HG03521 (cell line): Measurements from ENCODE around the gene PAK1.
"Not testable (repeated sequence)": the region's sequence is repeated elsewhere in the genome, so short reads cannot be mapped to it uniquely, and the experiment has no call there.

Source experiments
- ATAC-seq: cut with Tn5 transposase; IDR thresholded peaks from one replicate; pipeline ENCODE4 v1.9.1; 2021; ENCODE audit warnings: mild to moderate bottlenecking, moderate library complexity; ENCODE audit not compliant: unreplicated experiment

The PAK1 gene

GRCh38 chr11:77407613-77408012 lies 66.3 kb downstream of the PAK1 start:
- no peak for ATAC-seq

DNA sequence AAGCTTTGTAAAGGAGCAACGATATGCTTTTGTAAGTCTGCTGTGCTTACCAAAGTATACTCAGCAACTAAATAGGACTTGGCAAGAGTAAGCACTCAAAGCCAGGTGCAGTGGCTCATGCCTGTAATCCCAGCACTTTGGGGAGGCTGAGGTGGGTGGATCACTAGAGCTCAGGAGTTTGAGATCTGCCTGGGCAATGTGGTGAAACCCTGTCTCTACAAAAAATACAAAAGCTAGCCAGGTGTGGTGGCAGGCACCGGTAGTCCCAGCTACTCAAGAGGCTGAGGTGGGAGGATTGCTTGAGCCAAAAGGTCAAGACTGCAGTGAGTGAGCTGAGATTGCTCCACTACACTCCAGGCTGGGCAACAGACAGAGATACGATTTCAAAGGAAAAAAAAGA lies 67.5 kb downstream of the PAK1 start:
- no peak for ATAC-seq

DNA sequence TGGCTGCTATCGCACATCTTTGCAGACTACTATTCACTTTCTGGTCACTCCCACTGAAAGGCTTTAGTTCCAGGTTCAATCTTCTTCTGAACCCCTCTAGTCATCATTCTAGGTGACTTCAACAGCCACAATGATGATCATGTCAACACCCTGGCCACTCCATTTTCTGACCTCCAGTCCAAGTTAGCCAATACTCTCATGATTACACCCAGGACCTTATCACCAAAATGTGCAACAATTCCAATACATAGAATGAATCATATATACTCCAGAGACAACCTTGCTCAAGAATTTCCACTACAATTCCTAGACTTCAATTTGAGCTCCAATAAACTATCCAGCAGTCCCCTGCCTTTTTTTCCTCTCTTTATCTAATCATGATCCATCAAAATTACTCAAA lies 70.7 kb downstream of the PAK1 start:
- no peak for ATAC-seq

- ATAC-seq, result no peak
Measured at GRCh38 chr11:77402218-77402556, 71.7 kb downstream of the PAK1 start.

- no peak for ATAC-seq
Measured at GRCh38 chr11:77401486-77402217, 72.2 kb downstream of the PAK1 start.

- no peak for ATAC-seq
Measured at GRCh38 chr11:77400775-77401449, 73.0 kb downstream of the PAK1 start.

- no peak for ATAC-seq
Measured at GRCh38 chr11:77400271-77400670, 73.6 kb downstream of the PAK1 start.

GRCh38 chr11:77397631-77398030 lies 76.3 kb downstream of the PAK1 start:
- ATAC-seq, result no peak

GRCh38 chr11:77396911-77397310 lies 77.0 kb downstream of the PAK1 start:
- no peak for ATAC-seq

DNA sequence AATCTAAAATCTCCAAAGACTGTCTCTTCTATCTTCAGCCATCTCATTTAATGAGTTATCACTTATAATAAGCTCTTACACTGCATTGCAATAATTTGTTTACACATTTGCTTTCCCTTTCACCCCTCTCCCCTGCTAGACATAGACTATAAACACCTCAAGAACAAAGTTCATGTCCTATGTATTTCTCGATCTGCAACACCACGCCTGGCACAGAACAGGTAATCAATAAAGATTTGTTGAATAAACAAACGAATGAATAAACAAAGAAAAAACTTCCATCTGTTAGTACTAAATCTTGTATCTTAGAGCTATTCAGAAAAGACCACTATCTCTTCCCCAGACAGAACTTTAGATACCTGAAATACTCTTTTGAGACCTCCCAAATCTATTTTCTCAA lies 77.6 kb downstream of the PAK1 start:
- no peak for ATAC-seq

DNA sequence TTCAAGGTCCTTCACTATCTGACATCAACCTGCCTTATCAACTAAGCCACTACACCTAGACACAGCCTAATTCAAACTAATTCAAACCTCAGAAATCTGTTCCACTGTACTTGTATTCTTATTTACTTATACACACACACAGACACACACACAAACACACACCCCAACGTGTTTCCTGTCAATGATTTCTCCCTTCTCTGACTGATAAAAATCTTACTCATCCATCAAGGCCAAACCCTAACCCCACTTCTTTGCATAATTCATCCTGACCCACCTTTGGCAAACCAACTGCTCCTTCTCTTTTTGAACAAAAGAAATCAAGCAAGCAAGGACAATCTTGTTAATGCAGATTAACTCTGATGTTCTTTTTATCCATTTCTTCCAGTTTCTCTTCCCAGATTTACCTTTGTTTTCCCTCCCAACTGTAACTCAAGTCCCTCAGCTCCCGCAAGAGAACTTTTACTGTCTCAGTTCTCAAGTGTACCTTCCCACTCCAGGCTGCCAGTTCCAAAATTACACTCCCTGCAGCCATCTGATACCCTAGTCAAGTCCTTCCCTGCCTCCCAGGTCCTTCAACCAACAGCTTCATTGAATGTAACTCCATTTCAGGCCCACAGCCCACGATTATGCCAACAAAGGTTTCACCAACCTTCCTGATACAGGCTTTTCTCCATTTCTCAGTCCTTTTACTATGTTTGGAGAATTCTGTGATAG lies 78.3 kb downstream of the PAK1 start:
- no peak for ATAC-seq

DNA sequence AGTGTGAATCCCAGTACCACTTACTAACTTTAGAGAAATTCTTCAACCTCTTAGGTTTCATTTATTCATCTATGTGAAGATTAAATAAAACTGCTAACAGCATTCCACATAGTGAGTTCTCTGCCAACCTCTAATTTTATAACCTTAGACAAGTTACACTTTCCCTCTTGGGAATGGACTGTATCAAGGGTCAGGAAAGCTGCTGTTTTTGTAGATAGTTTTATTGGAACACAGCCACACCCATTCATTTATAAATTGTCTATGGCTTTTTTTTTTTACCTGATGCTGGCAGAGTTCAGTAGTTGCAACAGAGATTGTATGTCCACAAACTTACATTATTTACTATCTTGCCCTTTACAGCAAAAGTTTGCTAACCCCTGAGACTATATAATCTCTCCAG lies 81.1 kb downstream of the PAK1 start:
- ATAC-seq, result no peak

GRCh38 chr11:77387701-77388100 lies 86.2 kb downstream of the PAK1 start:
- no peak for ATAC-seq

- no peak for ATAC-seq
Measured at GRCh38 chr11:77386178-77386577, 87.7 kb downstream of the PAK1 start.

GRCh38 chr11:77385255-77385771 lies 88.6 kb downstream of the PAK1 start:
- ATAC-seq, result not testable (repeated sequence)

DNA sequence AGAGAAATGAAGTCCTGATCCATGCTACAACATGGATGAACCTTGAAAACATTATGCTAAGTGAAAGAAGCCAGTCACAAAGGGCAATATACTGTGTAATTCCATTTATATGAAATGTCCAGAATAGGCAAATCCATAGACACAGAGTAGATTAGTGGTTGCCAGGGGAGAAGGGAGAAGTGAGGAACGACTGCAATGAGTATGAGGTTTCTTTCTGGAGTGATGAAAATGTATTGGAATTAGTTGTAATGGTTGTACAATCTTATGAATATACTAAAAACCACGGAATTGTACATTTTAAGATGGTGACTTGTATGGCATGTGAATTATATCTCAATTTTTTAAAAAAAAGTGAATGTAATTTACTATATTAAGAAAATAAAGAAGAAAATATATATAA lies 89.3 kb downstream of the PAK1 start:
- ATAC-seq, result no peak

GRCh38 chr11:77383349-77383748 lies 90.5 kb downstream of the PAK1 start:
- ATAC-seq, result not testable (repeated sequence)

GRCh38 chr11:77381729-77382665 lies 91.9 kb downstream of the PAK1 start:
- no peak for ATAC-seq

DNA sequence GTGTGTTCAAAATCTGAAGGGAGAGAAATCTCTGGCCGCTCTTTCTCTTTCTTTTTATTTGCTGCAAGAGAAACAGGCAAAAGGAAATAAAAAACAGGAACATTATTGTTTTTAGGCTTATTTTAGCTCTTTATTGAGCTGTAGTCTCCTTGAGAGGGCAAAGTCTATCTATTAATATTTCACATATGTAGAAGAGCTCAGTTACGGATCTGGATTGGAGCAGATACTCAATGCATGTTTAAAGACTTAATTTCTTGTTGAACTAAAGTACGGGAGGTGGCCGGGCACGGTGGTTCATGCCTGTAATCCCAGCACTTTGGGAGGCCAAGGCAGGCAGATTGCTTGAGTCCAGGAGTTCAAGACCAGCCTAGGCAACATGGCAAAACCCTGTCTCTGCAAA lies 94.0 kb downstream of the PAK1 start:
- no peak for ATAC-seq

DNA sequence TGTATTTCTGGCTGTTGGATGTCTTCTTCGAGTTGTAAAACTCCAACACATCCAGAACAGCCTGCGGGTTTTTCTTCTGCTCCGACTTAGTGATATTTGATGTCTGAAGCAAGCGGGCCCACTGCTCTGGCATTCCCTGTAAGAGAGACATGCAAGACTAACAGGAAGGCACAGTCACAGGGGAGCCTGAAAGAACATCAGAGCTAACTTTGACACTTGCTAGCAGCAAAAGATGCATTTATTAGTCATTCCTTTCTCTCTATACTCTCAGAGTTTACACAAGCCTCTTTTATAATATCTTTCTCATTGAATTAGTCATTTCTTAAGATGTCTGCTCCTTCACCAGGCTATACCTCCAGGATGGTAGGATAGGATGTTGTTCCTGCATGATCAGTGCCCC lies 94.6 kb downstream of the PAK1 start:
- ATAC-seq, result no peak

DNA sequence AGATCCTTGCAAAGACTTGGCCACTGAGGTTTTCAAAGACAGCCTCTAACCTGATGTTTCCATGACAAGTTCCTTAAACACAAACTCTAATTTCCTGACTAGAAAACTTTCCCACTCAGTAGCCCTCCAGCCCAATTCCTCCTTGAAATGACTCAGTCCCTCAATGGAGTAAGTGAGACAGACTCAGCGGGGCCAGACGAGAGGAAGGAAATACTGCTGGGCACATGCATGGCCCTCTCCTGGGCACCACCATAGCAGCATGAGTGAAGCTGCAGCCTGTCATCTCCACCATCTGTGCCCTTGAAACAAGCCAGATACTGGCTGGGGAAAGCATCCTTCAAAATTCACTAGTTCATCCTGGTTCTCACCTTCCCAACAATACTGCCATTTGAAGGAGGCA lies 96.2 kb downstream of the PAK1 start:
- no peak for ATAC-seq
